Panc1 (cell line): ENCODE measurements around the gene OR4D1. TPM values are rescaled to one million over a fixed set of nuclear protein-coding genes. Genes with fewer than 3 reads are reported as not detected.

ENCODE experiments used
- ATAC-seq: fragments of 200-7000 bp; cut with Tn5 transposase; 2 replicates; pipeline ENCODE4 v1.9.1; 2020; ENCODE audit warnings: mild to moderate bottlenecking, moderate library complexity
- BruUV-seq: library from RNA; stranded (reverse); fragments of 400-500 nt; replicated peaks from 2 replicates; lab custom pipeline; 2021; lab: Mats Ljungman, UMichigan
- CTCF ChIA-PET: fragments of 300-600 bp; sonication (Branson Sonifier 250); formaldehyde crosslinking; loops from one replicate; lab custom pipeline; 2022; ENCODE audit warnings: antibody characterized with exemption; lab: Charles Lee
- POLR2A ChIA-PET: fragments of 300-600 bp; sonication (Branson Sonifier 250); formaldehyde crosslinking; loops from one replicate; lab custom pipeline; 2022; ENCODE audit warnings: antibody characterized with exemption; lab: Charles Lee
- DNase-seq: peaks from one replicate; pipeline ENCODE4 v3.0.0-alpha.2; 2010; ENCODE audit warnings: low read depth, low spot score
- H3K27ac ChIP-seq: 2 replicates; pipeline ENCODE4 v1.5.1; 2011; ENCODE audit warnings: mild to moderate bottlenecking, low read length, inconsistent platforms
- H3K27me3 ChIP-seq: fragments of 200-500 bp; sonication (Bioruptor generic); 2 replicates; pipeline ENCODE4 v1.6.0; 2014; ENCODE audit warnings: low read length, inconsistent platforms; ENCODE audit not compliant: control insufficient read depth, insufficient read depth
- H3K36me3 ChIP-seq: fragments of 200-500 bp; sonication (Bioruptor generic); 2 replicates; pipeline ENCODE4 v1.5.1; 2014; ENCODE audit warnings: inconsistent platforms, mild to moderate bottlenecking, low read length, moderate library complexity; ENCODE audit not compliant: control insufficient read depth, insufficient read depth
- H3K4me1 ChIP-seq: 2 replicates; pipeline ENCODE4 v1.5.1; 2011; ENCODE audit warnings: inconsistent platforms, mild to moderate bottlenecking, low read length, moderate library complexity; ENCODE audit not compliant: control insufficient read depth, insufficient read depth
- H3K4me3 ChIP-seq, 2 experiments: 2 replicates each; pipeline ENCODE4 v1.5.1; 2011 to 2012; ENCODE audit warnings: low read depth in 2 of 2, low read length in 2 of 2, mild to moderate bottlenecking in 2 of 2, inconsistent platforms in 1 of 2, moderate library complexity in 1 of 2
- H3K9me3 ChIP-seq: fragments of 200-500 bp; sonication (Bioruptor generic); 2 replicates; pipeline ENCODE4 v1.5.1; 2014; ENCODE audit warnings: low read depth, mild to moderate bottlenecking, inconsistent platforms, low read length, moderate library complexity; ENCODE audit not compliant: control insufficient read depth, insufficient read depth
- POLR2AphosphoS5 ChIP-seq: IDR thresholded peaks from 2 replicates; pipeline ENCODE4 v1.6.1; 2012; ENCODE audit warnings: mild to moderate bottlenecking, low read depth, low read length, moderate library complexity
- SIN3A ChIP-seq: IDR thresholded peaks from 2 replicates; pipeline ENCODE4 v1.6.1; 2012; ENCODE audit warnings: low read depth, mild to moderate bottlenecking, low read length, moderate library complexity, borderline replicate concordance; ENCODE audit not compliant: insufficient read depth
- TCF7L2 ChIP-seq: IDR thresholded peaks from 2 replicates; pipeline ENCODE4 v1.6.1; 2011; ENCODE audit warnings: mild to moderate bottlenecking, low read depth, low read length, inconsistent platforms
- in situ Hi-C: cut with HindIII; loops from 2 replicates; pipeline ENCODE4 v1.10.0; 2016; ENCODE audit warnings: low sequenced_read_pairs, low pct_unique_long_range_greater_than_20kb
- intact Hi-C: fragments of 100-400 bp; cut with micrococcal nuclease; formaldehyde crosslinking; loops from one replicate; pipeline ENCODE4 v1.10.0; 2022; ENCODE audit not compliant: unreplicated experiment
- total RNA-seq: library from RNA; stranded (reverse); gene quantifications from one replicate; pipeline ENCODE4 v1.2.1, GENCODE V29; 2021; ENCODE audit not compliant: unreplicated experiment
- TF ChIP-seq, protein P1 (sequence below), 2 experiments: IDR thresholded peaks; 2 replicates each; pipeline ENCODE4 v1.6.1; 2011 to 2012; ENCODE audit warnings: low read depth in 2 of 2, control low read depth in 1 of 2, low read length in 1 of 2, mild to moderate bottlenecking in 1 of 2, moderate library complexity in 1 of 2; ENCODE audit not compliant: insufficient read depth in 1 of 2
- TF ChIP-seq, protein P2 (sequence below): fragments of 450-650 bp; IDR thresholded peaks from 2 replicates; pipeline ENCODE4 v1.5.1; 2017; ENCODE audit warnings: mild to moderate bottlenecking

OR4D1 gene
- total RNA-seq, 1 experiment from 2014 or later, result 0.05 TPM

DNA sequence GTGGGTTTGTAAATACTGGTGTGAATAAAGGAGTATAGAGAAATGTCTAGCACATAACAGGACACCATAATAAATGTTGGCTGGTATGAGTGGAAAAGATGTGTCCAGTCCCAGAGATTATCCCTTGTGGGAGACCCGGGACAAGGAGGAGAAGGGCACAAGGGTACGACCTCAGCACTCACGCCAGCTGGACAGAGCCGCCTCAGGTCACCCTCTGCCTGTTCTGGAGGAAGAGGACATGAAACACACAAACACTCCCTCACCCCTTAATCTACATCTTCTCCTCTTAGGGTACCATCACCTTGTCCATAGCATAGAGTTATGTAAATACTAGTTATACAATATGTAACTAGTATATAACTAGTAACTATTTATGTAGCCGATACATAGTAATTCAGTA, 38.2 kb upstream of the OR4D1 start:
- no peak overlapping the region for H3K27ac ChIP-seq
- H3K36me3 ChIP-seq, result no peaks in the 10 kb centered on the region
- intact Hi-C loops (loop anchor here (5.0 to 10.0 kb wide), 2 partner anchors 103 to 515 kb away; partner anchors contain the start of gene SRSF1), in situ Hi-C loops (no loop called here)
- ChIA-PET CTCF (no interaction called here), POLR2A (no interaction called here)
- no peak for TF ChIP-seq POLR2AphosphoS5
- H3K9me3 ChIP-seq, result no peaks in the 10 kb centered on the region; the same call in 1 of the 2 replicates
- H3K27me3 ChIP-seq, result no peaks in the 10 kb centered on the region
- H3K4me3 ChIP-seq, result no peak overlapping the region
- ATAC-seq (no peak), DNase-seq (no peak)
- no peaks in the 10 kb centered on the region for H3K4me1 ChIP-seq
- no TSS peak for BruUV-seq

DNA sequence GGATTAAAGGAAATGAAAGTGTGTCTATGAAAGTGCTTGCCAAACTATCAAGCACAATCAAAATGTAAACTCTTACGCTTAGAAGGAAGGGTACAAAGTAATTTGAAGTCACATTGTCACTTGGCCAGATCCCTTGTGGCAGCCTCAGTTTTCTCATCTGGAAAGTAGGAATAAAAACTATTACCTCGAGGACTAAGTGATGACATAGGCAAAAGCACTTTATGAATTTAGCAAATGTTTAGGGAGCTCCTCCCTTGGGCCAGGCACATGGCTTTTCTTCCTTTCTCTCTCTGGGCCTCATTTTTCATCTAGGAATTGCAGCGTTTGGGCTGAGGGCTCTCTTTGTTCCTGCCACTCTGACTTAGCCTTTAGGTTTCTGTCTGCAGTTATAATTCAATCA, 36.5 kb upstream of the OR4D1 start:
- no peaks in the 10 kb centered on the region for H3K4me1 ChIP-seq
- no peaks in the 10 kb centered on the region for H3K36me3 ChIP-seq
- ATAC-seq, result no peak
- POLR2A ChIA-PET, result interaction anchor here (0.7 to 1.2 kb wide), 2 partner anchors 69 to 112 kb away, joined by 3 to 5 read pairs; no protein-coding TSS in a partner anchor
- no peaks in the 10 kb centered on the region for H3K27me3 ChIP-seq
- CTCF ChIA-PET, result interaction anchor here (0.7 to 0.9 kb wide), 2 partner anchors 104 to 252 kb away, joined by 3 to 4 read pairs; no protein-coding TSS in a partner anchor
- intact Hi-C loops, result loop anchor here (2.0 to 10.0 kb wide), 3 partner anchors 104 to 517 kb away; partner anchors contain the start of gene SRSF1
- H3K27ac ChIP-seq, result no peak overlapping the region
- H3K4me3 ChIP-seq, result no peak overlapping the region
- BruUV-seq, result no TSS peak
- no peaks in the 10 kb centered on the region; the same call in 1 of the 2 replicates for H3K9me3 ChIP-seq
- DNase-seq, result no peak
- in situ Hi-C loops, result no loop called here
- TF ChIP-seq POLR2AphosphoS5 (no peak), TCF7L2 (no peak), SIN3A (no peak)
- TF ChIP-seq, protein P1, sequence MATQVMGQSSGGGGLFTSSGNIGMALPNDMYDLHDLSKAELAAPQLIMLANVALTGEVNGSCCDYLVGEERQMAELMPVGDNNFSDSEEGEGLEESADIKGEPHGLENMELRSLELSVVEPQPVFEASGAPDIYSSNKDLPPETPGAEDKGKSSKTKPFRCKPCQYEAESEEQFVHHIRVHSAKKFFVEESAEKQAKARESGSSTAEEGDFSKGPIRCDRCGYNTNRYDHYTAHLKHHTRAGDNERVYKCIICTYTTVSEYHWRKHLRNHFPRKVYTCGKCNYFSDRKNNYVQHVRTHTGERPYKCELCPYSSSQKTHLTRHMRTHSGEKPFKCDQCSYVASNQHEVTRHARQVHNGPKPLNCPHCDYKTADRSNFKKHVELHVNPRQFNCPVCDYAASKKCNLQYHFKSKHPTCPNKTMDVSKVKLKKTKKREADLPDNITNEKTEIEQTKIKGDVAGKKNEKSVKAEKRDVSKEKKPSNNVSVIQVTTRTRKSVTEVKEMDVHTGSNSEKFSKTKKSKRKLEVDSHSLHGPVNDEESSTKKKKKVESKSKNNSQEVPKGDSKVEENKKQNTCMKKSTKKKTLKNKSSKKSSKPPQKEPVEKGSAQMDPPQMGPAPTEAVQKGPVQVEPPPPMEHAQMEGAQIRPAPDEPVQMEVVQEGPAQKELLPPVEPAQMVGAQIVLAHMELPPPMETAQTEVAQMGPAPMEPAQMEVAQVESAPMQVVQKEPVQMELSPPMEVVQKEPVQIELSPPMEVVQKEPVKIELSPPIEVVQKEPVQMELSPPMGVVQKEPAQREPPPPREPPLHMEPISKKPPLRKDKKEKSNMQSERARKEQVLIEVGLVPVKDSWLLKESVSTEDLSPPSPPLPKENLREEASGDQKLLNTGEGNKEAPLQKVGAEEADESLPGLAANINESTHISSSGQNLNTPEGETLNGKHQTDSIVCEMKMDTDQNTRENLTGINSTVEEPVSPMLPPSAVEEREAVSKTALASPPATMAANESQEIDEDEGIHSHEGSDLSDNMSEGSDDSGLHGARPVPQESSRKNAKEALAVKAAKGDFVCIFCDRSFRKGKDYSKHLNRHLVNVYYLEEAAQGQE (IDR thresholded peaks at IDR 0.05; ENCODE audit: insufficient read depth in 1 of 2, low read depth in 2 of 2, low read length in 1 of 2), result no peak
- TF ChIP-seq, protein P2, sequence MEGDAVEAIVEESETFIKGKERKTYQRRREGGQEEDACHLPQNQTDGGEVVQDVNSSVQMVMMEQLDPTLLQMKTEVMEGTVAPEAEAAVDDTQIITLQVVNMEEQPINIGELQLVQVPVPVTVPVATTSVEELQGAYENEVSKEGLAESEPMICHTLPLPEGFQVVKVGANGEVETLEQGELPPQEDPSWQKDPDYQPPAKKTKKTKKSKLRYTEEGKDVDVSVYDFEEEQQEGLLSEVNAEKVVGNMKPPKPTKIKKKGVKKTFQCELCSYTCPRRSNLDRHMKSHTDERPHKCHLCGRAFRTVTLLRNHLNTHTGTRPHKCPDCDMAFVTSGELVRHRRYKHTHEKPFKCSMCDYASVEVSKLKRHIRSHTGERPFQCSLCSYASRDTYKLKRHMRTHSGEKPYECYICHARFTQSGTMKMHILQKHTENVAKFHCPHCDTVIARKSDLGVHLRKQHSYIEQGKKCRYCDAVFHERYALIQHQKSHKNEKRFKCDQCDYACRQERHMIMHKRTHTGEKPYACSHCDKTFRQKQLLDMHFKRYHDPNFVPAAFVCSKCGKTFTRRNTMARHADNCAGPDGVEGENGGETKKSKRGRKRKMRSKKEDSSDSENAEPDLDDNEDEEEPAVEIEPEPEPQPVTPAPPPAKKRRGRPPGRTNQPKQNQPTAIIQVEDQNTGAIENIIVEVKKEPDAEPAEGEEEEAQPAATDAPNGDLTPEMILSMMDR, result no peak
